Dendritic cell treated with granulocyte-macrophage colony-stimulating factor and Interleukin-4, amounts not matched to agents 40 ng/mL and 50 ng/mL, for 4 days (primary cell): ENCODE data around the gene SKI.
A peak's percentile ranks its signal among the peaks of the same experiment; 100 is the strongest.

ENCODE experiments used
- H3K27ac Mint-ChIP-seq: one replicate; pipeline ENCODE4 v1.8.0; 2022; ENCODE audit warnings: mild to moderate bottlenecking, mixed read lengths
- H3K27me3 Mint-ChIP-seq: one replicate; pipeline ENCODE4 v1.8.0; 2022; ENCODE audit warnings: mild to moderate bottlenecking, mixed read lengths
- H3K36me3 Mint-ChIP-seq: one replicate; pipeline ENCODE4 v1.8.0; 2022; ENCODE audit warnings: low read depth, mixed read lengths
- H3K4me1 Mint-ChIP-seq: one replicate; pipeline ENCODE4 v1.8.0; 2022; ENCODE audit warnings: low read depth, mixed read lengths
- H3K4me3 Mint-ChIP-seq: one replicate; pipeline ENCODE4 v1.8.0; 2022; ENCODE audit warnings: mild to moderate bottlenecking, moderate library complexity, mixed read lengths
- H3K9me3 Mint-ChIP-seq: one replicate; pipeline ENCODE4 v1.8.0; 2022; ENCODE audit warnings: mixed read lengths
- intact Hi-C: fragments of 100-400 bp; cut with micrococcal nuclease; formaldehyde crosslinking; loops from one replicate; pipeline ENCODE4 v1.15.0; 2022

Gene SKI

DNA sequence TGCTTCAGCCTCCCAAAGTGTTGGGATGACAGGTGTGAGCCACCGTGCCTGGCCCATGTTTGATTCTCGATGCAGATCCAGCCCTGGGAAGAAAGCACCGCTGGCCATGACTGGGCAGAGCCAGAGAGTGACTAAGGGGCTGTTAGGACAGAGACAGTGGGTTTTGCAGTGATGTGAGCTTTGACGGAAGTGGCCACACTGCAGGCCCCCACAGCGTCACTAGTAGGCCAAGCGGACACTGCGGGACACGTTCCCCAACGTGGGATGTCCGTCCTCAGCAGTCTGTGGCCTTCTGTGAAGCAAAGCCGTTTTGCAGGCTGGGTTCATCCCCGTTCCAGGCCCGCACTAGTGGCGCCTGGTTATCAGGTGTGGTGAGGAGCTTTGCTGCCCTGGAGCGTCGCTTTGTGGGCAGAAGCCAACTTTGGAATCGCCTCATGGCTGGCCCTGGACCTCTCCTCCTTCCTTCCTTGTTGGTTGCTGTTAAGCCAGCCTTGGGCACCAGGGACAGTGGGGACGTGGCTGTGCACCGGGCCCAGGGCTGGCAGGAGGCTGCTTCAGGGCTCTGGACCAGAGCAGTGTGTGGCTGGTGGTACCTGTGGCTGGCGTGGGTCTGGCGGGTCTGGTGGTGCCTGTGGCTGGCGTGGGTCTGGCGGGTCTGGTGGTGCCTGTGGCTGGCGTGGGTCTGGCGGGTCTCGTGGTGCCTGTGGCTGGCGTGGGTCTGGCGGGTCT is 41.2 kb downstream of the SKI start:
- intact Hi-C loops = no loop called here
- Mint-ChIP-seq H3K27me3 (no peaks in the 10 kb centered on the region), H3K4me1 (peaks cover 92% of the 10 kb centered on the region), H3K27ac (no peak overlapping the region), H3K36me3 (peaks cover 72% of the 10 kb centered on the region), H3K4me3 (no peak overlapping the region), H3K9me3 (no peaks in the 10 kb centered on the region)

DNA sequence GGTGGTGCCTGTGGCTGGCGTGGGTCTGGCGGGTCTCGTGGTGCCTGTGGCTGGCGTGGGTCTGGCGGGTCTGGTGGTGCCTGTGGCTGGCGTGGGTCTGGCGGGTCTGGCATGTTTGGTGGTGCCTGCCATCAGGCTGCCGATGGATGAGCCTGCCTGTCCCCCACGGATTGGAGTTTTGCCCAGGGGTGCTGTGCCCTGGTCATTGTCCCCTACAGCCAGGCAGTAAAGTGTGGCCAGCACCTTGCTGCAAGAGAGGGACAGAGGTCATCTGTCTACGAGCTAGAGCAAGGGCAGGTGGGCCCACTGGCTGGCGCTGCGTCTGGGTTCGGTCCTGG is 41.8 kb downstream of the SKI start:
- peaks cover 73% of the 10 kb centered on the region for H3K36me3 Mint-ChIP-seq
- intact Hi-C loops = no loop called here
- no peaks in the 10 kb centered on the region for H3K9me3 Mint-ChIP-seq
- H3K27ac Mint-ChIP-seq = no peak overlapping the region
- no peak overlapping the region for H3K4me3 Mint-ChIP-seq
- no peaks in the 10 kb centered on the region for H3K27me3 Mint-ChIP-seq
- H3K4me1 Mint-ChIP-seq = peaks cover 92% of the 10 kb centered on the region

DNA sequence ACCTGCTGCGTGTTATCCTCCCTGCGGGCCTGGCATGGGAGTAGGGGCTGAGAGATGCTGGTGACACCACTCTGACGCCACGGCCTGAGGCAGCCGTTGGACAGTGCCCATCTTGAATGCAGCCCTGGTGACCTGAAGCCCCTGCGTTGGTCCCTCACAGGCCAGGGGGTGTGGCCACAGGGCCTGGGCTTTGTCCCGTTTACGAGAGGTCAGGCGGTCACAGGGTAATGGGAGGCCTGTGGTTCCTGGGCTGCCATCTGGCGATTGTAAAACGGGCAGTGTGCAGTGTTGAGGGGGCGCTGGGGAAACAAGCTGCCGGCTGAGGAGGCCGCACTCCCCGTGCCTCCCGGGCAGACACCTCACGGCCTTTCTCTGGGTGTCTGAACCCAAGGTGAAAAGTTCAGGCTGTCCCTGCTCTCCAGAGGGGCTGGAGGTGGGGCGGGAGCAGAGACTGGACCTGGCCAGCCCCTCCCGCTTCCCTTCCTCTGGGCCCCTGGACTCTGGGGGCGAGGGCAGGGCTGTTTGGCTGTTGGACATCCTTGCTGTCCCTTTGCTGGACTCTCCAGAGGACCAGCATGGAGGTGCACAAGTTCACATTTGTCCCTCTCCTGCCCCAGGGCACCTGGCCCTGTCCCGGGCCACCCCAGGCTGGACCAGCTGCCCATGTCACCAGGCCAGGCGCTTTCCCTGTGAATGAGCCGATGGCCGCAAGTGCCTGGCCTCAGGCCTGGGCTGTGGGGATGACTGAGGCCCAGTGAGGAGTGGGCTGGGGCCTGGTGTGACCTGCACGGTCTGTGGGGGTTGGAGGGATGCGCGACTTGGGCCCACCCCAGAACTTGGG is 42.4 kb downstream of the SKI start:
- Mint-ChIP-seq H3K27me3 (no peaks in the 10 kb centered on the region), H3K4me1 (peaks cover 92% of the 10 kb centered on the region), H3K9me3 (no peaks in the 10 kb centered on the region), H3K36me3 (peaks cover 73% of the 10 kb centered on the region), H3K4me3 (no peak overlapping the region), H3K27ac (no peak overlapping the region)
- intact Hi-C loops = no loop called here

DNA sequence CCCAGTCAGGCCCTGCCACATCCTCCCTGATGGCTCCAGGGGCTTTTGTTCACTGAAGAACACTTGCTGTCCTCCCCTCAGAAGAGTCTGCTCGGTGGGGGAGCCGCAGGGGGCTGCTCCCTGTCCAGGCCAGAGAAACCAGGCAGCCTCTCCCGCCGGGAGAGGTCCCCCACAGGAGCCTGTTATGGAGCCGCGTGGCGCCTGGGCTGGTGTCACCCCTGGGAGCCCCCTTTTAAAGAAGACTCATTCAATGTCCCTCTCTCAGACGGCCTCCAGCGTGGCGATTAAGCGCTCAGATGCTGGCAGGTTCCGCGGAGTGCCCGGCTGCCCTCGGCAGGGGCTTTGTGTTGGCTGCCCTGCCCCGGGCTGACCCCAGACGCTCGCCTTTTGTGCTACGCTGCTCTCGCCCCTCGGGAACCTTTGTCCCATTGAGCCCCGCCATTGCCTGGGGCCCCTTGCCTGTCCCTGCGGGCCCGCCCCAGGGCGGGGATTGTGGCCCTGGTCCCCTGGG is 43.1 kb downstream of the SKI start:
- Mint-ChIP-seq H3K27me3 (no peaks in the 10 kb centered on the region), H3K36me3 (peaks cover 73% of the 10 kb centered on the region), H3K9me3 (no peaks in the 10 kb centered on the region), H3K4me1 (peaks cover 94% of the 10 kb centered on the region), H3K4me3 (no peak overlapping the region), H3K27ac (no peak overlapping the region)
- intact Hi-C loops = no loop called here

DNA sequence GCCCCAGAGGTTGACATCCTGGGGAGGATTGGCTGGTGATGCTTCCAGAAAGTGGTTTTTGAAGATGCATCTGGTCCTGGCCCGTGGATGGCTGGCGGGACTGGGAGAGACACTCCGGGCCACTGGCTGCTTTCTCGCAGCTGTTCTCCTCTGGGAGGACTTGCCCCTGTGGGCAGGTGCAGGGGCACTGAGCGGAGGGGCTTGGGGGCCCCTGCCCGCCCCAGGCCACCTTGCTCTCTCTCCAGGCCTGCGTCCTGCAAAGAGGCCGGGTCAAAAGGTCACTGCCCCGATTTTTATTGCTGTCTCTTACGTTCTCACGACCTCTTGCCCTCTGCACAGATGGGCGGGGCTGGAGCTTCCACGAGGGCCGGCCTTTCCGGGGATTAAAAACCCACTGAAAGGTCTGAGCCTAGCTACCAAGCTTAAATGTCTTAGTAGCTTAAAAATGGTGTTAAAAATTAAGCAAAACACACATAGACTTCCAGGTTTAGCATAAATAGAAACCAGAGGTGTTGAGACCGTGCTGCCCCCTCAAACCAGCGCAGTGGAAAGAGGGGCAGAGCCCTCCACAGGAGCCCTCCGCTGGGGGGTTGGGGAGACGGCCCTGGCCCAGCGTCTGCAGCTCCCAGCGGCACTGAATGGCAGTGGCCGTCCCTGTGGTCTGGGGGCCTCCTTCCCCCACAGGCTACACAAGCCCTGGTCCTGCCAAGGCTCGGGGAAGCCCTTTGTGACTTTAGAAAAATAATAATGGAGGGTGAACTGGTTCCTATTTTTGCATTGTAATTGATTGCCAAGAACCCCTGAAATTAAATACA is 43.9 kb downstream of the SKI start:
- intact Hi-C loops = no loop called here
- Mint-ChIP-seq H3K9me3 (no peaks in the 10 kb centered on the region), H3K36me3 (peaks cover 73% of the 10 kb centered on the region), H3K4me1 (peaks cover 94% of the 10 kb centered on the region), H3K4me3 (peak overlapping the region; percentile 0), H3K27me3 (no peaks in the 10 kb centered on the region), H3K27ac (no peak overlapping the region)

DNA sequence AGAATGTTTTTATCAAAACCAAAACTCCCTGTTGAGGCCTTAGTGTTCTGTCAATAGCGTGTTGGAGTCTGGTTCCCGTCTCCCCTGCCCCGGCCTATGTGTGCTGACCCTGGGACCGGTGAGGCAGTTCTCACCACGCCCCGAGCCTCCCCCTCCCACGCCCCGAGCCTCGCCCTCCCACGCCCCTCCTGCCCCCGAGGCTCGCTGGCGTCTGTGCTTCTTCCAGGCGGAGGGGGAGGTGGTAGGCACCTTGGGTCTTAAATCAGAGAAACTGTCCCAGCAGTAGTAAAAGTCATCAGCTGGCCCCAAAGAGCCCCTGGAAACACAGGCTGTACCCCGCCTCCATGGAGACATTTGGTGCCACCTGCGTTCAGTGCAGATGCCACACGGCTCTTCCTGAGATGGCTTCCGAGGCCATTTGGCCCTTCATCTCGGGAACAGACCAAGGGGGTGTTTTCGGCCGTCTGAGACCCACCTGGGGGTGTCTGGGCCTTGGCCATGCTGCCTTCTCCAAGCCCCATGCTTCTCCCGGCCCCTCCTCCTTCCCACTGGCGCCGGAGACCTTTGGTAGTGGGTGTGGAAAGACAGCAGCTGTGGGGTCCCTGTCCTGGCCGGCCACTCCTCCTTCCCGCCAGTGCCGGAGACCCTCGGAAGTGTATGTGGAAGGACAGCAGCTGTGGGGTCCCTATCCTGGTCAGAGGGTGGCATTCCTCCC is 44.7 kb downstream of the SKI start:
- intact Hi-C loops = no loop called here
- H3K4me3 Mint-ChIP-seq = no peak overlapping the region
- H3K27me3 Mint-ChIP-seq = no peaks in the 10 kb centered on the region
- H3K9me3 Mint-ChIP-seq = no peaks in the 10 kb centered on the region
- peaks cover 94% of the 10 kb centered on the region for H3K4me1 Mint-ChIP-seq
- H3K36me3 Mint-ChIP-seq = peaks cover 73% of the 10 kb centered on the region
- H3K27ac Mint-ChIP-seq = no peak overlapping the region

DNA sequence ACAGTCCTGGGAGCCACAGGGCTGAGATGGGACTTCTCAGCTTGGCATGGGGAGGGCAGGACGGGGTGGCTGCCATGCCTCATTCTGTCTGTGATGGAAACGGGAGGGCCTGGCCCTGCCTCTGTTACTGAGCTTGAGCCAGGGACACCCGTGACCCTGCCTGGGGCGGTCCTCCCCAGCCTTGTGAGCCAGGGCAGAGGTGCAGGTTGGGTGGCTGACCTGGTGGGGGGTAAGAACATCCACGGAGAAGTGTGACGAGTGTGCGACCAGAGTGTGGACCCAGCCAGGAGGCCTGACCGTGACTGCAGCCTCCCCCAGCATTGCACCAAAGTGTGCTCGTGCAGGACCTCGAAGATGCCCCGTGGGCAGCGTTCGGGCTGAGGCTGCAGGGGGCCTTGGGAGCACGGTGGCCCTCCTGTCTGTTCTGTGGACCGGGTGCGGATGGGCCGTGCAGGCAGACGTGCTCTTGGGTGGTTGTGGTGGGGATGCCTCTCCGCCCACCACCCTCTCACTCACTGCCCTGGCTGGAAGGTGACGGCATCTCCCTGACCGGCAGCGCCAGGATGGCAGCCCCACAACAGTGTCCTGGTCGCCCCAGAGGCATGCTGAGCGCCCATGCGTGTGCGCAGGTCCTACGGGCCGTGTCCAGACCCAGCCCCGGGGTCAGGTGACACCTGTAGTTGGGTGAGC is 45.4 kb downstream of the SKI start:
- H3K36me3 Mint-ChIP-seq = peaks cover 73% of the 10 kb centered on the region
- H3K27ac Mint-ChIP-seq = no peak overlapping the region
- no peak overlapping the region for H3K4me3 Mint-ChIP-seq
- H3K9me3 Mint-ChIP-seq = no peaks in the 10 kb centered on the region
- H3K4me1 Mint-ChIP-seq = peaks cover 96% of the 10 kb centered on the region
- H3K27me3 Mint-ChIP-seq = no peaks in the 10 kb centered on the region
- intact Hi-C loops = no loop called here

DNA sequence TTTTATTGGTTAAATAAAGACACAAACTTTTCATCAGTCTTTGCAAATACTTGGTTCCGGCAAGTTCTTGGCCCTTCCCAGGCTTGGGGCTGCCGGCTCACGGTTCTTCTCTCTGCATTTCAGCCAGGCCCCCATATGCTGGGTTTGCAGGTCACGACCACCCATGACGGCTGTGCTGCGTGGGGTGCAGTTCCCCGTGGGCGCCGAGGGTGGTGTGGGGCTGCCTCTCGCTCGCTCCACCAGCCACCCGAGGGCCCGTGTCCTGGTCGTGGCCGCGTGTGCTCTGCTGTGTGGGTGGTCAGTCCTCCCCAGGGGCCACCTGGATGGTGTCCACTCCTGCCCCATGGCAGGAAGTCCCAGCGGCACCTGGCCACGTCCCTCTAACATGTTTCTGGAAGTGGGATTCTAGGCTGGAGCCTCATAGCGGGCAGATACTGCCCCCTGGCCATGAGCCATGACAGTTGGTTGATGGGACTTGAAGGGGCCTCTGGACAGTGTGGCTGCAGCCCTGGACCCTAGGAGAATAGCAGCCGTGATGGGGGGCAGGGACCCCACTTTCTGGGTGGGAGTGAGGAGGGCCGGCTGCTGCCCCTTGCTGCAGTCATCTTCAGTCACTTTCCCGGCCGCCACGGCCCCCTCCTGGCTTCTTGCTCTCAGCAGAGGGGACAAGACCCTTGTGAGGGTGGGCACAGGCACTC is 46.3 kb downstream of the SKI start:
- no peak overlapping the region for H3K4me3 Mint-ChIP-seq
- H3K27me3 Mint-ChIP-seq = no peaks in the 10 kb centered on the region
- H3K27ac Mint-ChIP-seq = no peak overlapping the region
- intact Hi-C loops = no loop called here
- peaks cover 96% of the 10 kb centered on the region for H3K4me1 Mint-ChIP-seq
- H3K9me3 Mint-ChIP-seq = no peaks in the 10 kb centered on the region
- H3K36me3 Mint-ChIP-seq = peaks cover 73% of the 10 kb centered on the region

DNA sequence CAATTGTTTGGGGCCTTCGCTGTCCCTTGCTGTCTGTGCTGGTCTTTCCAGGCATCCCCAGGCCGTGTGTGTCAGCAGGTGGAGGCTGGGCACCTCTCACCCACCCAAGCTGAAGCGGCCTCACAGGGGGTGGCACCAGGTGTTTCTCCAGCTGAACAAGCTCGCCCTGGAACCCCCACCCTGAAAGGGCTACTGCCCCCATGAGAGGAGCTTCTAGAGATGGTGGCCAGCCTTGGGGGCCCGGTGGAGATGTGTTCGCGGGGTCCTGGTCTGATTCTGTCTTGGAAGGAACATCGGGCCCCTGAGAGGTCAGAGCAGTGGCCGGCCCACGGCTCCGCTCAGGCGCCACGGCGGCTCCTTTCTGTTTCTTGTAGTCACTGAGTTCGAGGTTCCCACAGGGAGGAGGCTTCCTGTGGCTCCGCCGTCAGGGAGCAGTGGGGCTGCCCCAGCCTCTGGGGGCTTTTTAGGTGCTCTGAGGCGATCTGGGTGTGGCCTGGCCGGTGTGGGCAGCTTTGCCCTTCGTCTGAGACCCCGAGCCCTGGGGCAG is 46.9 kb downstream of the SKI start:
- Mint-ChIP-seq H3K27ac (peak overlapping the region; percentile 30), H3K4me1 (peaks cover 95% of the 10 kb centered on the region), H3K4me3 (no peak overlapping the region), H3K36me3 (peaks cover 75% of the 10 kb centered on the region), H3K9me3 (no peaks in the 10 kb centered on the region), H3K27me3 (no peaks in the 10 kb centered on the region)
- intact Hi-C loops = no loop called here

DNA sequence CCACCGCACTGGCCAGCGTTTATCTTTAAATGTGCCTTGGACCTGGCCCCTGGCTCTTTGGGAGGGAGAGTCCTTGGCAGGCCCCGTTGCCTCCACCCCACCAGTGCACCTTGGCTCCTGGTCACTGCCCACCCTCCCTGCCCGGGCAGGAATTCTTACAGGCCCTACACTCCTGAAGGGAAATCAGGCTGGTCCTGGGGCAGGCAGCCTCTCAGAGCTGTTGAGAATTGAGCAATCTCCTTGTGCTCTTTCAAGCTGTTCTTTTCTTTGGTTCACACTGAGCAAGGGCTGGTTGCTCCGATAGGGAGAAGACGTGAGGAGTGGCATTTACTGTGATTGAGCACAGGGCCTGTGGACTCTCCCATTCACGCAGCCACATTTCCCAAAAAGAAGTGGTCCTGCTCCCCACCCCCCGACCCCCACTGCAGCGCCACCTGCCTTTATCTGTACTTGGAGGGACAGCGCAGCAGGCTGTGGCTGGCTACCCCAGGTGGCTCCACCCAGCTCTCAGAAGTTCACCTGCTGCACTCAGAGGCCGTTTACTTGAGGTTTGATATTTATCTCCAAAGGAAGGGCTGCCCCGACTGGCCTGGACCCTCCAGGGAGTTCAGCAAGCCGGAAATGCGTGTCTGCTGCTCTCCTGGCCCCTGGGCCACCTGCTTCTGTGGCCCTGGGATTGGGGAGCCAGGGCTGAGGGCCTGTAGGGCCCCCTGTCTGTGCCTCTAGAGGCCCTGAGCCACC is 47.8 kb downstream of the SKI start:
- Mint-ChIP-seq H3K27ac (no peak overlapping the region), H3K9me3 (no peaks in the 10 kb centered on the region), H3K4me1 (peaks cover 86% of the 10 kb centered on the region), H3K4me3 (no peak overlapping the region), H3K36me3 (peaks cover 80% of the 10 kb centered on the region), H3K27me3 (no peaks in the 10 kb centered on the region)
- intact Hi-C loops = no loop called here

DNA sequence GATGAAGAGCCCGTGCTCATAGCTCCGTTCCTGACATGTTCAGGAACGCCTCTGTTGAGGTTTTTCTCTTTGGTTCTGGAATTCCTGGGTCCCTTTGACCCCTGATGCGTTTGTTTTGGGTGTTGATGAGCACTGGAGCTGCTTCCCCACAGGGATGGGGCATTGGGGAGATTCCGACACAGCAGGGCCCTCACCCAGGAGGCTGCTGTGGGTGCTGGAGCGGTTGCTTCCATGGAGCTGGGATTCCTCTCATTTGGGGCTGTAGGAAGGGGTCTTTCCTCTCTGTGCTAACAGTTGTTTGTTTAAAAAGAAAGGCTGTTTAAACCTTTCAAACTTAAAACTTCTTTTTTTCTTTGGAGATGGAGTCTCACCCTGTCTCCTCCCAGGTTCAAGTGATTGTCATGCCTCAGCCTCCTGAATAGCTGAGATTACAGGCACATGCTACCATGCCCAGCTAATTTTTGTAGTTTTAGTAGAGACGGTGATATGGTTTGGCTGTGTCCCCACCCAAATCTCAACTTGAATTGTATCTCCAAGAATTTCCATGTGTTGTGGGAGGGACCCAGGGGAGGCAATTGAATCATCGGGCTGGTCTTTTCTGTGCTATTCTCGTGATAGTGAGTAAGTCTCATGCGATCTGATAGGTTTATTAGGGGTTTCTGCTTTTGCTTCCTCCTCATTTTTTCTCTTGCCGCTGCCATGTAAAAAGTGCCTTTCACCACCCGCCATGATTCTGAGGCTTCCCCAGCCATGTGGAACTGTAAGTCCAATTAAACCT is 48.9 kb downstream of the SKI start:
- intact Hi-C loops = no loop called here
- H3K27ac Mint-ChIP-seq = peak overlapping the region; percentile 65
- H3K4me1 Mint-ChIP-seq = peaks cover 76% of the 10 kb centered on the region
- H3K36me3 Mint-ChIP-seq = peaks cover 79% of the 10 kb centered on the region
- H3K9me3 Mint-ChIP-seq = no peaks in the 10 kb centered on the region
- H3K27me3 Mint-ChIP-seq = no peaks in the 10 kb centered on the region
- H3K4me3 Mint-ChIP-seq = no peak overlapping the region
